HUES48 (cell line): ENCODE measurements around the gene RNF121.

Experiments
- H3K27ac ChIP-seq: one replicate; pipeline ENCODE4 v1.7.0; 2013; ENCODE audit warnings: low read depth, low read length, inconsistent platforms
- H3K27me3 ChIP-seq: 2 replicates; pipeline ENCODE4 v1.6.1; 2013; ENCODE audit warnings: mild to moderate bottlenecking, low read length; ENCODE audit not compliant: control insufficient read depth, insufficient read depth
- H3K36me3 ChIP-seq: 2 replicates; pipeline ENCODE4 v1.6.1; 2013; ENCODE audit warnings: low read length; ENCODE audit not compliant: control insufficient read depth, insufficient read depth
- H3K4me1 ChIP-seq: 2 replicates; pipeline ENCODE4 v1.6.1; 2013; ENCODE audit warnings: mild to moderate bottlenecking, low read length; ENCODE audit not compliant: control insufficient read depth, insufficient read depth
- H3K4me3 ChIP-seq: 2 replicates; pipeline ENCODE4 v1.5.1; 2013; ENCODE audit warnings: mild to moderate bottlenecking, low read depth, low read length
- H3K9ac ChIP-seq: 2 replicates; pipeline ENCODE4 v1.6.1; 2013; ENCODE audit warnings: mild to moderate bottlenecking, low read depth, low read length, moderate library complexity
- H3K9me3 ChIP-seq: 2 replicates; pipeline ENCODE4 v1.6.1; 2013; ENCODE audit warnings: low read length; ENCODE audit not compliant: control insufficient read depth, insufficient read depth

Gene RNF121

DNA sequence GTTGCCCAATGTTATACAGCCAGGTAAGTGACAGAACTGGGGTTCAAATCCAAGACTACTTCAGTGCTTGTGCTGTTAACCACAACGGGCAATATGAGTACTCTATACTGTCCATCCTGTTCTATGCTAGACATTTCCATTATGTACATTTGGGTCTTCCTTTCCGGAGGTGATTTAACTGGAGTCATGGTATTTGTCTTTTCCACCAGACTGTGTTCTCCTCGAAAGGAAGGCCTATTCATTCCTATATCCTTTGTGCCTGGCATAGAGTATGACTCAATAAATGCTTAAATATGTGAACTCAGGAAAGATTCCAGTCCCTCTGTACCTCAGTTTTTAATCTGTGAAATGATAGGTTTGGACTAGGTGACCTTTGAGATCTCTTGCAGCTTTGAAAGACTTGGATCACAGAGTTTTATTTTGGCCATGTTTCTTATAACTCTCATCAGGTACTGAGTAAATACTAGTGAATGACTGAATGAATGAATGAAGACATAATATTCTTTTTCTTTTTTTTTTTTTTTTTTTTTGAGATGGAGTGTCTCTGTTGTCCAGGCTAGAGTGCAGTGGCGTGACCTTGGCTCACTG, 6.6 kb downstream of the RNF121 start:
- Histone ChIP-seq H3K36me3 (peaks cover 11% of the 10 kb centered on the region), H3K27ac (no peak overlapping the region), H3K4me1 (no peaks in the 10 kb centered on the region; the same call in 1 of the 2 replicates), H3K9me3 (no peaks in the 10 kb centered on the region), H3K9ac (no peak overlapping the region), H3K4me3 (no peak overlapping the region), H3K27me3 (no peaks in the 10 kb centered on the region)

DNA sequence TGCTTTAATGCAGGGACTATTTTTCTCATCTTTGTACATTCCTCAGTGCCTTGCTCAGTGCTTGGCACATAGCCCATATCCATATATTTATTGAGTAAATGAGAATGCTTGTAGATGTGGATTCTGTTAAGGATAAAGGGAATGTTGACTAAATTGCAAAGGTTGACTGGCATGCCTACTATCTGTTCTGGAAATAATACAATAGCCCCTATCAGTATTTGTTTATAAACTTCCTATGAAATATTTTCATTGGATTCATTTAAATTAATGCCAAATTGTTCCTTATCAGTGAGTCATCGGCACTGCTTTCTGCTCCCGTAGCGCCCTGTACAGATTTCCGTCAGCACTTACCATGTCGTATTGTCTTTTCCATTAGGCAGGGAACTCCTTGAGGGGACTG, 8.0 kb downstream of the RNF121 start:
- Histone ChIP-seq H3K4me1 (no peaks in the 10 kb centered on the region), H3K36me3 (peaks cover 11% of the 10 kb centered on the region), H3K9ac (no peak overlapping the region), H3K27me3 (no peaks in the 10 kb centered on the region), H3K27ac (no peak overlapping the region), H3K4me3 (no peak overlapping the region), H3K9me3 (no peaks in the 10 kb centered on the region)

DNA sequence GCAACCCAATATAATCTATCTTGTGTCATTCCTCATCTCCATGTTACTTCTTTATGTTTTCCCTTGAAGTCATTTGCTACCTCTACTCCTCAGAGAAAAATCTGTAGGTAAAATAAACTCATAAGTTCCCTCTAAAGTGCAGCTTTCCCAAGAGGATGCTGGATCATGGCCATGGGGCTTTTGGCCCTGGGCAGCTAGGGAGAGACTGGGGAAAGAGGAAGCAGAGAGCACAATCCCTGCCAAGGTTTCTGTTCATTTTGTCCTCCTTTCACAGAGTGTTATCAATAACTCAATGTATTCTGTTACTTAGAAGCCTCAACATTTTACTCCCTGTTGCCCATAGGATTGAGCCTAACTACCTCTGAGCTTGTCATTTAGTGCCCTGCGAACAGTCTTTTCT, 9.0 kb downstream of the RNF121 start:
- no peak overlapping the region for H3K27ac ChIP-seq
- H3K4me1 ChIP-seq, result no peaks in the 10 kb centered on the region
- H3K9ac ChIP-seq, result no peak overlapping the region
- H3K9me3 ChIP-seq, result no peaks in the 10 kb centered on the region
- peaks cover 11% of the 10 kb centered on the region for H3K36me3 ChIP-seq
- no peaks in the 10 kb centered on the region for H3K27me3 ChIP-seq
- H3K4me3 ChIP-seq, result no peak overlapping the region

DNA sequence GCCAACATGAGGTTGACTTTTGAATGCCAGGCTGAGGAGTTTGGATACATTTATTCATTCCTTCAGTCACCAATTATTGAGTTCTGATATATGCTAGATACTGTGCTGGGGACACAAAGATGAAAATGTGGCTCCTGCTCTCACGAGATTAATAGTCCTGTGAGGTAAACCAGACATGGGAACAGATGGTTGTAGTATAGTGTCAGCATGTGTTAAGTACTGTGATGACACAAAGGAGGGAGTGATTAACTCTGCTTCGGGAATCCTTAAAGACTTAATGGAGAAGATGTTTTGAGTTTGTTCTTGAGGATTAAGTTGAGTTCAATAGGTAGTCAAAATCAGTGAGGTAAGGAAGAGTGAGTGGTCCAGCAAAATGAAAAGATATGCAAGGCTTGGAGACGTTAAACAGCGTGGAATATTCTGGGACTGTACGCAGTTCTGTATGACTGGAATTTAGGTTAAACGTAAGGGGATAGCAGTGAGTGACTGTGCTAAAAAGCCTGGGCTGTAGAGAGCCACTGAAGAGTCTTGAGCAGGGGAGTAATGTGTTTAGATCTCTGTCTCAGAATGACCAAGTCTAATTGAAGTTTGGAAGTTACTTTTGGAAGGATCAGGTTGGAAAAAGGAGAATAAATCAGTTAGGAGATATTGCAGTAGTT, 11.8 kb downstream of the RNF121 start:
- H3K4me3 ChIP-seq, result no peak overlapping the region
- no peaks in the 10 kb centered on the region for H3K9me3 ChIP-seq
- H3K9ac ChIP-seq, result no peak overlapping the region
- H3K27ac ChIP-seq, result no peak overlapping the region
- H3K27me3 ChIP-seq, result no peaks in the 10 kb centered on the region
- H3K36me3 ChIP-seq, result peaks cover 16% of the 10 kb centered on the region
- H3K4me1 ChIP-seq, result no peaks in the 10 kb centered on the region

DNA sequence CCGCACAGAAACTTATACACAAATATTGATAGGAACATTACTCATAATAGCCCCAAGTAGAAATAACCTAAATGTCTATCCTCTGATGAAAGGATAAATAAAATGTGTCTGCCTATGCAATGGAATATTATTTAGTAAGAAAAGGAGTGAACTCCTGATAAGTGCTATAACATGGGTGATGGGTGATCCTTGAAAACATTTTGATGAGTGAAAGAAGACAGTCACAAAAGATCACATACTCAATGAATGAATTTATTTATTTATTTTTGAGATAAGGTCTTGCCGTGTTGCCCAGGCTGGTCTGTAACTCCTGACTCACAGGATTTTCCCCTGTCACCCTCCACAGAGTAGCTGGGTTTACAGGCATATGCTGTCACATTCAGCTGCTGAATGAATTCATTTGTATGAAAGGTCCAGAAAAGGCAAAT, 17.3 kb downstream of the RNF121 start:
- no peak overlapping the region for H3K27ac ChIP-seq
- H3K27me3 ChIP-seq, result no peaks in the 10 kb centered on the region
- H3K9me3 ChIP-seq, result no peaks in the 10 kb centered on the region
- H3K4me3 ChIP-seq, result no peak overlapping the region
- H3K4me1 ChIP-seq, result no peaks in the 10 kb centered on the region
- no peak overlapping the region for H3K9ac ChIP-seq
- peaks cover 5% of the 10 kb centered on the region; the same call in 1 of the 2 replicates for H3K36me3 ChIP-seq

DNA sequence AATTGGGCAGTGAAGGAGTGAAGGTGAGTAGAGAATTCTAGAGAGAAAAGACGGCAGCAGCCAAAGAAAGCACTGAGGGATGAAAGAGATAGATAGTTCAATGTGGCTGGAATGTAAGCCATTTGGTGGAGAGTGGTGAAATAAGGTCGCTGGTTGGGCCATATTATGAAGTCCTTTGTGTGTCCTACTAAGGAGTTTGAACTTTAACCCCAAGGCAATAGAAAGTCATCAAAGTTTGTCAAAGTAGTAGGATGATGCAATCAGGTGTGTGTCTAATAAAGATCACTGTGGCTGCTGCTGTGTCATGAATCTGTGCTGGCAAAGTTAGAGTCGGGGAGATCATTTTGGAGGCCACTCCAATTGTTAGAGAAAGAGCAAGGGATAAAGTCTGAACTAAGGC, 18.7 kb downstream of the RNF121 start:
- Histone ChIP-seq H3K4me1 (no peaks in the 10 kb centered on the region), H3K4me3 (no peak overlapping the region), H3K27me3 (no peaks in the 10 kb centered on the region), H3K27ac (no peak overlapping the region), H3K9me3 (no peaks in the 10 kb centered on the region), H3K36me3 (peaks cover 5% of the 10 kb centered on the region; the same call in 1 of the 2 replicates), H3K9ac (no peak overlapping the region)

DNA sequence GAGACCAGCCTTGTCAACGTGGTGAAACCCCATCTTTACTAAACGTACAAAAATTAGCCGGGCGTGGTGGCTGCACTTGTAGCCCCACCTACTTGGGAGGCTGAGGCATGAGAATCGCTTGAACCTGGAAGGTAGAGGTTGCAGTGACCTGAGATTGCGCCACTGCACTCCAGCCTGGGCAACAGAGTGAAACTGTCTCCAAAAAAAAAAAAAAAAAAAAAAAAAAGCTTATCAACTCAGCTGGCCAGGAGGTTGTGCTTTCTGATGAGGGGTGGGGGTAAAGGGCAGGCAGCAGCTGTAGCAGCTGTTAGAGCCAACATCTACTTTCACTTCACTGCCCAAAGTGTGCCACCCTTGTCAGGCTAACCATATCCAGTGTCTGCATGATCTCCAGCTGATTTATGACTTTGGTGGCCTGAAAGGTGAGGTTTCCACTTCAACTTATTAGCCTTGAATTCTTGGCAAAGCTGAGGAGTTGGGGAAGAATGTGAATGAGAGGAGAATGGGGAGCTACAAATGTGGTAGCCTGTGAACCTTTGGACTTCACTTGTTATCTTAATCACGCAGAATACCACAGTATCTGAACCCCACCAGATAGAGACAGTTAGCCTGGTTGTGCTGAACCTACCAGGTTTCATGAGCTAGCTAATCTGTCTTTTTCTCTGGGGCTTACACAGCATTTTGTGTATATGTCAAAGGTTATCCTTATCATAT, 19.6 kb downstream of the RNF121 start:
- H3K27me3 ChIP-seq, result no peaks in the 10 kb centered on the region
- no peaks in the 10 kb centered on the region for H3K9me3 ChIP-seq
- no peak overlapping the region for H3K9ac ChIP-seq
- no peak overlapping the region for H3K27ac ChIP-seq
- H3K4me3 ChIP-seq, result no peak overlapping the region
- H3K4me1 ChIP-seq, result no peaks in the 10 kb centered on the region
- peaks cover 5% of the 10 kb centered on the region; the same call in 1 of the 2 replicates for H3K36me3 ChIP-seq

DNA sequence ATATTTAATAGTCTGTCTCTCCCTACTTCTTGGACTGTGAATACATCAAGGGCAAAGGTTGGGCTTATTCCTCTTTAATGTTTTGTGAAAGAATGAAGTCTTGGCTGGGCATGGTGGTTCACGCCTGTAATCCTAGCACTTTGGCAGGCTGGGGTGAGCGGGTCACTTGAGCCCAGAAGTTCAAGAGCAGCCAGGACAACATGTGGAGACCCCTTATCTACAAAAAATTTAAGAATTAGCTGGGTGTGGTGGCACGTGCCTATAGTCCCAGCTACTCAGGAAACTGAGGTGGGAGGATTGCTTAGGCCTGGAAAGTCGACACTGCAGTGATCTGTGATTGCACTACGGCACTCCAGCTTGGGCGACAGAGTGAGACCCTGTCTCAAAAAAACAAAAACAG, 20.2 kb downstream of the RNF121 start:
- Histone ChIP-seq H3K27me3 (no peaks in the 10 kb centered on the region), H3K36me3 (peaks cover 5% of the 10 kb centered on the region; the same call in 1 of the 2 replicates), H3K9me3 (no peaks in the 10 kb centered on the region), H3K4me3 (no peak overlapping the region), H3K9ac (no peak overlapping the region), H3K4me1 (no peaks in the 10 kb centered on the region), H3K27ac (no peak overlapping the region)

DNA sequence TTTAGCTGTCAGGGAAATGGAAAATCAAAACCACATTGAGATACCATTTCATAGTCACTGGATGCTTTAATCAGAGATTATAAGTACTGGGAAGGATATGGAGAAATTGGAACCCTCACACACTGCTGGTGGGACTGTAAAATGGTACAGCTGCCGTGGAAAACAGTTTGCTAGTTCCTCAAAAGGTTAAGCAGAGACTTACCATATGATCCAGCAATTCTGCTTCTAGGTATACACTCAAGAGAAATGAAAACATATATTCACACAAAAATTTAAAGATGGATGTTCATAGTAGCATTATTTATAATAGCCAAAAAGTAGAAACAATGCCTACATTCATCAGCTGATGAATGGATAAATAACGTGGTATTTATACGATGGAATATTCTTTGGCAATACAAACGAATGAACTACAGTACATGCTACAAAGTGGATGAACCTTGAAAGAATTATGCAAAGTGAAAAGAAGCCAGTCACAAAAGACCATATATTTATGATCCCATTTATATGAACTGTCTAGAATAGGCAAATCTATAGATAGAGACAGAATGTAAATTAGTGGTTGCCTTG, 23.0 kb downstream of the RNF121 start:
- H3K36me3 ChIP-seq, result no peaks in the 10 kb centered on the region
- no peaks in the 10 kb centered on the region for H3K4me1 ChIP-seq
- H3K9ac ChIP-seq, result no peak overlapping the region
- no peak overlapping the region for H3K27ac ChIP-seq
- H3K4me3 ChIP-seq, result no peak overlapping the region
- H3K9me3 ChIP-seq, result no peaks in the 10 kb centered on the region
- H3K27me3 ChIP-seq, result no peaks in the 10 kb centered on the region

DNA sequence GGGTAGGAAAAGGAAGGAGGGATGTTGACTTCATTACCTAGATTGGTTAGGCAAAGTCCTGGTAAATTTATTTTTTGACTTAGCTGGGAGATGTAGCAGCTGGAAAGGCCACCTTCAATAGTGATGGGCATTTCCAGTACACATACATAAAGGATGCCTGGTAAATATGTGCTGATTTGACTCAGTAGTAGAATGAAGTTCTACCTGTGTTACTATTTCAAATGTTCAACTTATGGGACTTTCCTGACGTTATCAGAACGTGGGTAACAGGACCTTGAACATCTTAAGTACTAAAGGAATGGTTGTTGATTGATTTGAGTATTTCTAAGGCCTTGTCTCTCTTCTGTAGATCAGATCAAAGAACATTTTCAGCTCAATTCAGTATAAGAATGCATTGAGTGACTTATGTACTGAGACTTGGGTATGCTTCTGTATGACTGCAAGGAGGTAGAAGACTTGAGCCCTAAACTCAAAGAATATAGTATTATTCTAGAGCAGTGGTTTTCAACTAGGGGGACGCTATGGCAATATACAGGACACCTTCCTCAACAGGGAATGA, 27.1 kb downstream of the RNF121 start:
- no peak overlapping the region for H3K4me3 ChIP-seq
- no peak overlapping the region for H3K9ac ChIP-seq
- no peaks in the 10 kb centered on the region for H3K4me1 ChIP-seq
- no peaks in the 10 kb centered on the region for H3K9me3 ChIP-seq
- H3K36me3 ChIP-seq, result peaks cover 11% of the 10 kb centered on the region
- H3K27me3 ChIP-seq, result no peaks in the 10 kb centered on the region
- no peak overlapping the region for H3K27ac ChIP-seq
